Keratinocyte (primary cell): Measurements from ENCODE around the gene LRRC8D. TPM values are rescaled to one million over a fixed set of nuclear protein-coding genes. Genes with fewer than 3 reads are reported as not detected.

Experiments used
- DNase-seq: peaks from one replicate; pipeline ENCODE4 v3.0.0-alpha.2; 2011; ENCODE audit warnings: low read depth, missing footprints, low spot score
- FAIRE-seq: peaks from 2 replicates; lab custom pipeline; 2011; peaks lifted over from hg19 to GRCh38; lab: Jason Lieb, UNC
- H2AFZ ChIP-seq: 2 replicates; pipeline ENCODE4 v1.6.0; 2012; ENCODE audit warnings: low read length, control low read depth, inconsistent platforms; ENCODE audit not compliant: control insufficient read depth
- H3K27ac ChIP-seq: 2 replicates; pipeline ENCODE4 v1.5.1; 2011; ENCODE audit warnings: low read length; ENCODE audit not compliant: control insufficient read depth, insufficient read depth
- H3K27me3 ChIP-seq: 3 replicates; pipeline ENCODE4 v1.6.0; 2011; ENCODE audit warnings: low read length; ENCODE audit not compliant: control insufficient read depth, insufficient read depth; ENCODE audit errors: extremely low read depth
- H3K36me3 ChIP-seq, 2 experiments: 2 replicates in 1 of 2; 3 replicates in 1 of 2; pipeline ENCODE4 v1.5.1; 2011; ENCODE audit warnings: low read length in 2 of 2, mild to moderate bottlenecking in 1 of 2; ENCODE audit not compliant: control insufficient read depth in 2 of 2, insufficient read depth in 2 of 2; ENCODE audit errors: extremely low read depth in 1 of 2
- H3K4me1 ChIP-seq: 3 replicates; pipeline ENCODE4 v1.5.1; 2011; ENCODE audit warnings: low read length; ENCODE audit not compliant: control insufficient read depth, insufficient read depth; ENCODE audit errors: extremely low read depth
- H3K4me2 ChIP-seq: 3 replicates; pipeline ENCODE4 v1.6.0; 2011; ENCODE audit warnings: low read depth, low read length; ENCODE audit not compliant: control insufficient read depth, insufficient read depth; ENCODE audit errors: extremely low read depth
- H3K4me3 ChIP-seq, 3 experiments: fragments of 200-600 bp in 1 of 3; sonication (generic) in 1 of 3; 2 replicates in 2 of 3; 3 replicates in 1 of 3; pipeline ENCODE4 v1.5.1; 2011 to 2016; ENCODE audit warnings: low read length in 3 of 3, mild to moderate bottlenecking in 3 of 3, control low read depth in 2 of 3, inconsistent platforms in 1 of 3, low read depth in 1 of 3, mixed read lengths in 1 of 3, mixed run types in 1 of 3, moderate library complexity in 1 of 3; ENCODE audit not compliant: control insufficient read depth in 2 of 3, insufficient read depth in 2 of 3; ENCODE audit errors: extremely low read depth in 1 of 3
- H3K79me2 ChIP-seq: 2 replicates; pipeline ENCODE4 v1.6.0; 2012; ENCODE audit warnings: low read length; ENCODE audit not compliant: control insufficient read depth, insufficient read depth
- H3K9ac ChIP-seq: 3 replicates; pipeline ENCODE4 v1.6.0; 2011; ENCODE audit warnings: low read length; ENCODE audit not compliant: control insufficient read depth, insufficient read depth; ENCODE audit errors: extremely low read depth
- H3K9me1 ChIP-seq: 3 replicates; pipeline ENCODE4 v1.6.0; 2011; ENCODE audit warnings: low read length; ENCODE audit not compliant: control insufficient read depth, insufficient read depth; ENCODE audit errors: extremely low read depth
- H3K9me3 ChIP-seq: 2 replicates; pipeline ENCODE4 v1.5.1; 2012; ENCODE audit warnings: low read depth, low read length; ENCODE audit not compliant: control insufficient read depth
- H4K20me1 ChIP-seq: 3 replicates; pipeline ENCODE4 v1.6.0; 2011; ENCODE audit warnings: low read length; ENCODE audit not compliant: control insufficient read depth, insufficient read depth; ENCODE audit errors: extremely low read depth
- CTCF ChIP-seq, 3 experiments: IDR thresholded peaks in 1 of 3; conservative IDR thresholded peaks in 1 of 3; optimal IDR thresholded peaks in 1 of 3; 2 replicates in 2 of 3; 3 replicates in 1 of 3; pipeline versions ENCODE3 to v1.5.1; 2011; ENCODE audit warnings: low read length in 3 of 3, mild to moderate bottlenecking in 3 of 3, moderate library complexity in 2 of 3, control low read depth in 1 of 3, inconsistent platforms in 1 of 3; ENCODE audit not compliant: insufficient read depth in 2 of 3; ENCODE audit errors: extremely low read depth in 1 of 3
- EZH2 ChIP-seq: IDR thresholded peaks from one replicate; pipeline ENCODE4 v1.6.1; 2012; ENCODE audit warnings: inconsistent platforms, mild to moderate bottlenecking, low read length, moderate library complexity
- dilution Hi-C: fragments of 300-500 bp; cut with MboI; formaldehyde crosslinking; loops from one replicate; pipeline ENCODE4 v1.7.0; 2020; ENCODE audit warnings: low sequenced_read_pairs; ENCODE audit not compliant: extremely low pct_ligation_motif_present
- polyA plus RNA-seq, 5 experiments: library from polyadenylated mRNA; depleted of rRNA in 3 of 5; stranded (reverse) in 3 of 5; stranded (forward) in 1 of 5; unstranded in 1 of 5; fragments of >200 nt; gene quantifications; 1 replicate in 1 of 5; 2 replicates in 3 of 5; 3 replicates in 1 of 5; pipeline versions ENCODE4 v1.2.1 to v1.2.3, GENCODE V29; 2011 to 2012; ENCODE audit warnings: missing spikeins in 2 of 5, low read depth in 1 of 5, low replicate concordance in 1 of 5

The LRRC8D gene
- polyA plus RNA-seq, 1 donor (not counting 4 experiments of a cell fraction or from before 2014, with no cell fraction given): 54.7 TPM

GRCh38 chr1:89939693-89940438 lies 119.0 kb downstream of the LRRC8D start:
- DNase-seq: no peak
- no peak for TF ChIP-seq EZH2
- TF ChIP-seq CTCF (optimal IDR thresholded peaks at IDR 0.05 in 1 of 3, IDR thresholded peaks at IDR 0.05 in 1 of 3, conservative IDR thresholded peaks at IDR 0.05 in 1 of 3; ENCODE audit: extremely low read depth in 1 of 3, insufficient read depth in 2 of 3, low read length in 3 of 3): no peak
- no peak for FAIRE-seq
- Histone ChIP-seq H3K9ac (no peak overlapping the region), H3K4me2 (no peak overlapping the region), H3K27me3 (no peaks in the 10 kb centered on the region), H3K36me3 (no peaks in the 10 kb centered on the region), H3K79me2 (no peaks in the 10 kb centered on the region), H3K9me3 (no peaks in the 10 kb centered on the region), H3K4me3 (no peak overlapping the region), H3K9me1 (no peaks in the 10 kb centered on the region), H3K4me1 (peaks cover 14% of the 10 kb centered on the region), H3K27ac (no peak overlapping the region), H2AFZ (no peak overlapping the region), H4K20me1 (no peaks in the 10 kb centered on the region)
- dilution Hi-C loops: no loop called here

DNA sequence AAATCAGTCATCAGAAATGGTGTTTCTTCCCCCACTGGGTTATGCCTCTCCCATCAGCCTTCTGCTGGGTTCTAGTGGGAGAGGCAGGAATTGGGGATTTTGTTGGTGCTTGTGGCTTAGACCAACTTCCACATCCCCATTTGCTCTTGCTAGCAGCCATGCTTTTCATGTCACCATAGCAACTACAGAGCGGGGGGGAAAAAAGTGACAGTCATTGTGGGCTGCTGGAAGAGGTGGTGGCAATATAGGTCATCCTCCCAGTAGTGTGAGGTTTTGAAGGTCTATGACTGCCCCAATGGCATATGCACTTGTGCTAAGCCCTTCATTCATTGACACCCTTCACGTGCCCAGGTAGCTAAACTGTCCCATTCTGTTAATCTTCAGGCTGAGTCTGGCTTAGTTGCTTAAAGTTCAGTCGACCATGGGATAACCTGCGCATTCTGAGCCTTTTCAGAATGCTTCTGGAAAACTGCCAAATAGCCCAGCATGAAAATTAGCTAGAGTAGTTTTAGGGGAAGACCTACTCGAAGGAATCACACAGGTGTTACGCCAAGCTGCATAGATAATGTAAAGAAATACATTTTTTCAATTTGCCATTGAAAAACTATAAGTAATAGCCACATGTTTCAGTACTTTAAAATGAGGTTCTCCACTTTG lies 120.4 kb downstream of the LRRC8D start:
- no peak overlapping the region for H3K4me2 ChIP-seq
- H3K9ac ChIP-seq: no peak overlapping the region
- no peaks in the 10 kb centered on the region for H3K79me2 ChIP-seq
- DNase-seq (no peak), FAIRE-seq (no peak)
- TF ChIP-seq EZH2 (no peak), CTCF (optimal IDR thresholded peaks at IDR 0.05 in 1 of 3, IDR thresholded peaks at IDR 0.05 in 1 of 3, conservative IDR thresholded peaks at IDR 0.05 in 1 of 3; ENCODE audit: extremely low read depth in 1 of 3, insufficient read depth in 2 of 3, low read length in 3 of 3) (no peak)
- H3K4me1 ChIP-seq: peaks cover 18% of the 10 kb centered on the region
- H2AFZ ChIP-seq: no peak overlapping the region
- no peak overlapping the region for H3K27ac ChIP-seq
- H3K9me3 ChIP-seq: no peaks in the 10 kb centered on the region
- H3K9me1 ChIP-seq: no peaks in the 10 kb centered on the region
- no peaks in the 10 kb centered on the region for H4K20me1 ChIP-seq
- dilution Hi-C loops: no loop called here
- no peaks in the 10 kb centered on the region for H3K36me3 ChIP-seq
- no peaks in the 10 kb centered on the region for H3K27me3 ChIP-seq
- no peak overlapping the region for H3K4me3 ChIP-seq
